Parathyroid adenoma (tissue), 2 donors: ENCODE results near the gene AGR3.

Source experiments
- H2AFZ ChIP-seq: fragments of 300-600 bp; sonication (generic); one replicate; pipeline ENCODE4 v1.7.0; 2017; ENCODE audit warnings: antibody characterized with exemption, mild to moderate bottlenecking
- H3K27ac ChIP-seq: fragments of 300-600 bp; sonication (generic); one replicate; pipeline ENCODE4 v1.7.0; 2017
- H3K27me3 ChIP-seq: fragments of 300-600 bp; sonication (generic); one replicate; pipeline ENCODE4 v1.7.0; 2017; ENCODE audit warnings: low read length; ENCODE audit not compliant: control insufficient read depth, insufficient read depth
- H3K36me3 ChIP-seq: fragments of 300-600 bp; sonication (generic); one replicate; pipeline ENCODE4 v1.7.0; 2017; ENCODE audit warnings: low read length; ENCODE audit not compliant: control insufficient read depth, insufficient read depth
- H3K4me1 ChIP-seq: fragments of 300-600 bp; sonication (generic); one replicate; pipeline ENCODE4 v1.7.0; 2017; ENCODE audit warnings: control low read depth
- H3K4me2 ChIP-seq: fragments of 300-600 bp; sonication (generic); one replicate; pipeline ENCODE4 v1.7.0; 2017; ENCODE audit warnings: low read length
- H3K4me3 ChIP-seq: fragments of 300-600 bp; sonication (generic); one replicate; pipeline ENCODE4 v1.7.0; 2017; ENCODE audit warnings: low read depth, low read length
- H3K79me2 ChIP-seq: fragments of 300-600 bp; sonication (generic); one replicate; pipeline ENCODE4 v1.7.0; 2017; ENCODE audit warnings: control low read depth
- H3K9ac ChIP-seq: fragments of 300-600 bp; sonication (generic); one replicate; pipeline ENCODE4 v1.7.0; 2017; ENCODE audit warnings: mild to moderate bottlenecking
- H3K9me3 ChIP-seq: fragments of 300-600 bp; sonication (generic); one replicate; pipeline ENCODE4 v1.7.0; 2017; ENCODE audit warnings: low read length; ENCODE audit not compliant: control insufficient read depth
- TF ChIP-seq, protein P1 (sequence below): fragments of 300-600 bp; sonication (generic); IDR thresholded peaks from one replicate; pipeline ENCODE4 v1.7.0; 2017; ENCODE audit warnings: antibody characterized with exemption, mild to moderate bottlenecking
- donor health status: primary hyperparathyroidism.

Gene AGR3

GRCh38 chr7:16925609-16926008, 43.8 kb upstream of the AGR3 start:
- H3K4me1 ChIP-seq: no peaks in the 10 kb centered on the region

GRCh38 chr7:16923019-16923418, 41.2 kb upstream of the AGR3 start:
- Histone ChIP-seq H3K9me3 (no peaks in the 10 kb centered on the region), H2AFZ (no peak overlapping the region), H3K4me2 (no peak overlapping the region), H3K79me2 (no peaks in the 10 kb centered on the region), H3K9ac (no peak overlapping the region), H3K4me3 (no peak overlapping the region), H3K36me3 (no peaks in the 10 kb centered on the region), H3K27me3 (no peaks in the 10 kb centered on the region), H3K27ac (no peak overlapping the region), H3K4me1 (no peaks in the 10 kb centered on the region)
- TF ChIP-seq, protein P1, sequence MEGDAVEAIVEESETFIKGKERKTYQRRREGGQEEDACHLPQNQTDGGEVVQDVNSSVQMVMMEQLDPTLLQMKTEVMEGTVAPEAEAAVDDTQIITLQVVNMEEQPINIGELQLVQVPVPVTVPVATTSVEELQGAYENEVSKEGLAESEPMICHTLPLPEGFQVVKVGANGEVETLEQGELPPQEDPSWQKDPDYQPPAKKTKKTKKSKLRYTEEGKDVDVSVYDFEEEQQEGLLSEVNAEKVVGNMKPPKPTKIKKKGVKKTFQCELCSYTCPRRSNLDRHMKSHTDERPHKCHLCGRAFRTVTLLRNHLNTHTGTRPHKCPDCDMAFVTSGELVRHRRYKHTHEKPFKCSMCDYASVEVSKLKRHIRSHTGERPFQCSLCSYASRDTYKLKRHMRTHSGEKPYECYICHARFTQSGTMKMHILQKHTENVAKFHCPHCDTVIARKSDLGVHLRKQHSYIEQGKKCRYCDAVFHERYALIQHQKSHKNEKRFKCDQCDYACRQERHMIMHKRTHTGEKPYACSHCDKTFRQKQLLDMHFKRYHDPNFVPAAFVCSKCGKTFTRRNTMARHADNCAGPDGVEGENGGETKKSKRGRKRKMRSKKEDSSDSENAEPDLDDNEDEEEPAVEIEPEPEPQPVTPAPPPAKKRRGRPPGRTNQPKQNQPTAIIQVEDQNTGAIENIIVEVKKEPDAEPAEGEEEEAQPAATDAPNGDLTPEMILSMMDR: no peak

More at GRCh38 chr7:16925609-16926008, 43.8 kb upstream of the AGR3 start:
- Histone ChIP-seq H3K36me3 (no peaks in the 10 kb centered on the region), H3K9ac (no peak overlapping the region), H2AFZ (no peak overlapping the region), H3K4me2 (no peak overlapping the region), H3K79me2 (no peaks in the 10 kb centered on the region), H3K9me3 (no peaks in the 10 kb centered on the region), H3K27me3 (no peaks in the 10 kb centered on the region), H3K27ac (no peak overlapping the region), H3K4me3 (no peak overlapping the region)
- TF ChIP-seq, protein P1: no peak

DNA sequence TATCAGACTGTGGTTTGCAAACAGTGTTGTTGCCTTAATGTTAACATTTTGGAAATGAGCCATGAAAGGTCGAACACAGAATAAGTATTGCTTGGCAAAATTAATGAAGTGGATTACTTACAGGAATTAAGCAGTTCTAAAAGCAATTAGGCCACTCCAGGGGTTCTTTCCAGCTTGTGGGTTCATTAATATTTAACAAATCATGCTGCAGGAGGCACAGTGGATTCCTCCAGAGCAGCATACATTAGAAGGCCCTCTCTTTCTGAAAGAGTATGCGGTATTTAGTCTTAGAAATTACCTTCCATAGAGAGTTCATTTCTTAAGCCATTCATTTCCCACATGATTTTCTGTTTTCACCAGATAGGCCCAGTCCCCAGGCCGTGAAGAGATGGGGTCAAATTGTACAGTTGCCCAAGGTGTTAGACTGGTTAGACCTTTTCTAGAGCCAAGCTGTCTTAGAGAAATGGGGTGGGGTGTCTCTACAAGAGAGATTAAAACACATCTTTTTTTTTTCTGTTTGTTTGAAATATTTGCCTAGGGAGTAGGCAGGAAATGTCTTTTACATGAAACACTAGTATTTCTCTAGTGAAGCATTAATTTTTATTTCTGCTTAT, 40.0 kb upstream of the AGR3 start:
- TF ChIP-seq, protein P1: no peak
- H3K9ac ChIP-seq: no peak overlapping the region
- no peaks in the 10 kb centered on the region for H3K4me1 ChIP-seq
- no peak overlapping the region for H3K4me2 ChIP-seq
- peak overlapping the region; percentile 23 for H2AFZ ChIP-seq
- no peak overlapping the region for H3K4me3 ChIP-seq
- no peaks in the 10 kb centered on the region for H3K36me3 ChIP-seq
- H3K9me3 ChIP-seq: no peaks in the 10 kb centered on the region
- H3K27me3 ChIP-seq: no peaks in the 10 kb centered on the region
- no peak overlapping the region for H3K27ac ChIP-seq
- H3K79me2 ChIP-seq: no peaks in the 10 kb centered on the region

- H3K9ac ChIP-seq: no peak overlapping the region
- H3K4me2 ChIP-seq: no peak overlapping the region
- H3K79me2 ChIP-seq: no peaks in the 10 kb centered on the region
- no peak overlapping the region for H3K27ac ChIP-seq
- TF ChIP-seq, protein P1: no peak
- no peaks in the 10 kb centered on the region for H3K9me3 ChIP-seq
- H3K36me3 ChIP-seq: no peaks in the 10 kb centered on the region
- no peaks in the 10 kb centered on the region for H3K4me1 ChIP-seq
- H3K4me3 ChIP-seq: no peak overlapping the region
- no peak overlapping the region for H2AFZ ChIP-seq
- H3K27me3 ChIP-seq: no peaks in the 10 kb centered on the region
Measured at GRCh38 chr7:16921151-16921550, 39.4 kb upstream of the AGR3 start.

- Histone ChIP-seq H3K27ac (no peak overlapping the region), H3K27me3 (no peaks in the 10 kb centered on the region), H3K79me2 (no peaks in the 10 kb centered on the region), H2AFZ (no peak overlapping the region), H3K4me1 (no peaks in the 10 kb centered on the region), H3K36me3 (no peaks in the 10 kb centered on the region), H3K9me3 (no peaks in the 10 kb centered on the region), H3K9ac (no peak overlapping the region), H3K4me3 (no peak overlapping the region), H3K4me2 (no peak overlapping the region)
- TF ChIP-seq, protein P1: no peak
Measured at GRCh38 chr7:16919440-16919839, 37.7 kb upstream of the AGR3 start.
